Liver (tissue), 9 donors: ENCODE measurements around the gene TAF15. TPM values are rescaled to one million over a fixed set of nuclear protein-coding genes. Genes with fewer than 3 reads are reported as not detected.

Experiments used
- DNase-seq: peaks from one replicate; pipeline ENCODE4 v3.0.0-alpha.2; 2017; ENCODE audit warnings: low spot score
- H3K27ac ChIP-seq, 2 donors: one replicate each; pipeline ENCODE4 v1.7.0; 2013; ENCODE audit warnings: inconsistent platforms in 2 of 2, low read length in 2 of 2, control low read depth in 1 of 2, low read depth in 1 of 2, mild to moderate bottlenecking in 1 of 2
- H3K27me3 ChIP-seq, 4 donors: one replicate each; pipeline versions ENCODE4 v1.6.1 to v1.7.0; 2013; ENCODE audit warnings: low read length in 3 of 4, inconsistent platforms in 1 of 4, mild to moderate bottlenecking in 1 of 4, moderate library complexity in 1 of 4; ENCODE audit not compliant: control insufficient read depth in 4 of 4, insufficient read depth in 4 of 4
- H3K36me3 ChIP-seq, 4 donors: one replicate each; pipeline versions ENCODE4 v1.6.1 to v1.7.0; 2013; ENCODE audit warnings: low read length in 3 of 4, mild to moderate bottlenecking in 3 of 4, low read depth in 1 of 4, moderate library complexity in 1 of 4; ENCODE audit not compliant: control insufficient read depth in 4 of 4, insufficient read depth in 3 of 4
- H3K4me1 ChIP-seq, 4 donors: one replicate each; pipeline versions ENCODE4 v1.6.1 to v1.7.0; 2013; ENCODE audit warnings: low read length in 3 of 4, mild to moderate bottlenecking in 3 of 4, moderate library complexity in 1 of 4; ENCODE audit not compliant: control insufficient read depth in 4 of 4, insufficient read depth in 4 of 4
- H3K4me3 ChIP-seq, 3 donors: one replicate each; pipeline versions ENCODE4 v1.6.1 to v1.7.0; 2013; ENCODE audit warnings: low read length in 3 of 3, control low read depth in 1 of 3, low read depth in 1 of 3, mild to moderate bottlenecking in 1 of 3
- H3K9ac ChIP-seq, 2 donors: one replicate each; pipeline ENCODE4 v1.7.0; 2013; ENCODE audit warnings: low read length in 2 of 2, mild to moderate bottlenecking in 2 of 2, moderate library complexity in 2 of 2, control low read depth in 1 of 2, low read depth in 1 of 2
- H3K9me3 ChIP-seq, 4 donors: one replicate each; pipeline versions ENCODE4 v1.6.1 to v1.7.0; 2013; ENCODE audit warnings: low read length in 3 of 4; ENCODE audit not compliant: control insufficient read depth in 4 of 4
- CTCF ChIP-seq: fragments of 150-350 bp; IDR thresholded peaks from 2 replicates; pipeline ENCODE4 v1.5.1; 2017; ENCODE audit warnings: improper control_type of control experiment, low read depth, low read length; ENCODE audit not compliant: missing input control
- EGR1 ChIP-seq, 2 donors: IDR thresholded peaks; 2 replicates each; pipeline ENCODE4 v1.6.1; 2016 to 2018; ENCODE audit warnings: antibody characterized with exemption in 2 of 2, low read depth in 2 of 2
- FOXA1 ChIP-seq: IDR thresholded peaks from 2 replicates; pipeline ENCODE4 v1.6.1; 2016; ENCODE audit warnings: antibody characterized with exemption
- FOXA2 ChIP-seq: IDR thresholded peaks from 2 replicates; pipeline ENCODE4 v1.6.1; 2016; ENCODE audit warnings: antibody characterized with exemption
- GABPA ChIP-seq, 2 donors: IDR thresholded peaks in 1 of 2; conservative IDR thresholded peaks in 1 of 2; 2 replicates each; pipeline ENCODE4 v1.6.1; 2016; ENCODE audit warnings: antibody characterized with exemption in 2 of 2, mild to moderate bottlenecking in 1 of 2, moderate library complexity in 1 of 2
- HNF4A ChIP-seq, 2 donors: conservative IDR thresholded peaks; 2 replicates each; pipeline ENCODE4 v1.6.1; 2016; ENCODE audit warnings: antibody characterized with exemption in 2 of 2, mild to moderate bottlenecking in 2 of 2
- HNF4G ChIP-seq: IDR thresholded peaks from 2 replicates; pipeline ENCODE4 v1.6.1; 2016; ENCODE audit warnings: antibody characterized with exemption
- JUND ChIP-seq, 2 donors: IDR thresholded peaks; 2 replicates each; pipeline ENCODE4 v1.6.1; 2016; ENCODE audit warnings: antibody characterized with exemption in 2 of 2
- NR2F2 ChIP-seq: IDR thresholded peaks from 2 replicates; pipeline ENCODE4 v1.6.1; 2016; ENCODE audit warnings: antibody characterized with exemption
- RAD21 ChIP-seq, 2 donors: IDR thresholded peaks; 2 replicates each; pipeline ENCODE4 v1.6.1; 2016; ENCODE audit warnings: antibody characterized with exemption in 2 of 2, mild to moderate bottlenecking in 2 of 2
- REST ChIP-seq: IDR thresholded peaks from 2 replicates; pipeline ENCODE4 v1.6.1; 2016; ENCODE audit warnings: antibody characterized with exemption, mild to moderate bottlenecking
- RXRA ChIP-seq, 2 donors: IDR thresholded peaks; 2 replicates each; pipeline ENCODE4 v1.6.1; 2017 to 2018; ENCODE audit warnings: antibody characterized with exemption in 2 of 2, mild to moderate bottlenecking in 1 of 2
- SP1 ChIP-seq: IDR thresholded peaks from 2 replicates; pipeline ENCODE4 v1.6.1; 2018; ENCODE audit warnings: antibody characterized with exemption, mild to moderate bottlenecking
- TAF1 ChIP-seq: conservative IDR thresholded peaks from 2 replicates; pipeline ENCODE4 v1.6.1; 2016; ENCODE audit warnings: antibody characterized with exemption, mild to moderate bottlenecking
- YY1 ChIP-seq: IDR thresholded peaks from 2 replicates; pipeline ENCODE4 v1.6.1; 2016; ENCODE audit warnings: antibody characterized with exemption, mild to moderate bottlenecking
- WGBS: extraction: QIAGEN DNeasy Blood & Tissue Kit; methylation state at CpG from one replicate; pipeline ENCODE4 v1.1.7; 2013; 5-methylcytosine and 5-hydroxymethylcytosine counted together
- polyA plus RNA-seq, 2 donors: library from polyadenylated mRNA; stranded (reverse) in 1 of 2; unstranded in 1 of 2; fragments of 200-250 nt in 1 of 2; fragments of >200 nt in 1 of 2; fragmentation: Nextera tagmentation in 1 of 2; extraction: Ambion mirVana in 1 of 2; gene quantifications; one replicate each; pipeline versions ENCODE4 v1.2.1 to v1.2.3, GENCODE V29; 2013 to 2015
- total RNA-seq, 2 donors: library from RNA; depleted of rRNA; stranded (reverse); fragments of >200 nt; gene quantifications; one replicate each; pipeline ENCODE4 v1.2.3, GENCODE V29; 2014
- TF ChIP-seq, protein P1 (sequence below): IDR thresholded peaks from 2 replicates; pipeline ENCODE4 v1.6.1; 2016; ENCODE audit warnings: antibody characterized with exemption
- TF ChIP-seq, protein P2 (sequence below): IDR thresholded peaks from 2 replicates; pipeline ENCODE4 v1.6.1; 2016; ENCODE audit warnings: antibody characterized with exemption
- TF ChIP-seq, protein P3 (sequence below): IDR thresholded peaks from 2 replicates; pipeline ENCODE4 v1.6.1; 2016; ENCODE audit warnings: antibody characterized with exemption
- donor health status: healthy.
- donor health status: healthy.
- donor health status: healthy.
- donor health status: healthy.
- donor health status: healthy.

TAF15 gene
- total and polyA plus RNA-seq, 4 donors, result 13.5 to 75.0 (median 67.6) TPM

GRCh38 chr17:35764123-35764991, 44.9 kb upstream of the TAF15 start:
- H3K9ac ChIP-seq, result peak overlapping the region in 1 of 2 donors; percentile 21
- TF ChIP-seq FOXA1 (peak; percentile 19), EGR1 (IDR thresholded peaks at IDR 0.05; ENCODE audit: low read depth in 2 of 2) (no peak), GABPA (IDR thresholded peaks at IDR 0.05 in 1 of 2, conservative IDR thresholded peaks at IDR 0.05 in 1 of 2) (no peak), NR2F2 (no peak), FOXA2 (no peak), SP1 (peak; percentile 35), REST (no peak), CTCF (peak; percentile 96), YY1 (no peak), HNF4G (no peak), RAD21 (IDR thresholded peaks at IDR 0.05) (peak; percentile 85 to 91), HNF4A (conservative IDR thresholded peaks at IDR 0.05) (peak in 1 of 2 donors; percentile 18), JUND (IDR thresholded peaks at IDR 0.05) (no peak), RXRA (IDR thresholded peaks at IDR 0.05) (no peak), TAF1 (no peak)
- TF ChIP-seq, protein P1, sequence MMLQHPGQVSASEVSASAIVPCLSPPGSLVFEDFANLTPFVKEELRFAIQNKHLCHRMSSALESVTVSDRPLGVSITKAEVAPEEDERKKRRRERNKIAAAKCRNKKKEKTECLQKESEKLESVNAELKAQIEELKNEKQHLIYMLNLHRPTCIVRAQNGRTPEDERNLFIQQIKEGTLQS, result no peak
- TF ChIP-seq, protein P2, sequence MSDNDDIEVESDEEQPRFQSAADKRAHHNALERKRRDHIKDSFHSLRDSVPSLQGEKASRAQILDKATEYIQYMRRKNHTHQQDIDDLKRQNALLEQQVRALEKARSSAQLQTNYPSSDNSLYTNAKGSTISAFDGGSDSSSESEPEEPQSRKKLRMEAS, result no peak
- TF ChIP-seq, protein P3, sequence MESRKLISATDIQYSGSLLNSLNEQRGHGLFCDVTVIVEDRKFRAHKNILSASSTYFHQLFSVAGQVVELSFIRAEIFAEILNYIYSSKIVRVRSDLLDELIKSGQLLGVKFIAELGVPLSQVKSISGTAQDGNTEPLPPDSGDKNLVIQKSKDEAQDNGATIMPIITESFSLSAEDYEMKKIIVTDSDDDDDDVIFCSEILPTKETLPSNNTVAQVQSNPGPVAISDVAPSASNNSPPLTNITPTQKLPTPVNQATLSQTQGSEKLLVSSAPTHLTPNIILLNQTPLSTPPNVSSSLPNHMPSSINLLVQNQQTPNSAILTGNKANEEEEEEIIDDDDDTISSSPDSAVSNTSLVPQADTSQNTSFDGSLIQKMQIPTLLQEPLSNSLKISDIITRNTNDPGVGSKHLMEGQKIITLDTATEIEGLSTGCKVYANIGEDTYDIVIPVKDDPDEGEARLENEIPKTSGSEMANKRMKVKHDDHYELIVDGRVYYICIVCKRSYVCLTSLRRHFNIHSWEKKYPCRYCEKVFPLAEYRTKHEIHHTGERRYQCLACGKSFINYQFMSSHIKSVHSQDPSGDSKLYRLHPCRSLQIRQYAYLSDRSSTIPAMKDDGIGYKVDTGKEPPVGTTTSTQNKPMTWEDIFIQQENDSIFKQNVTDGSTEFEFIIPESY, result no peak
- peak overlapping the region in 2 of 3 donors; percentile 53 to 57 for H3K4me3 ChIP-seq
- peaks cover 2 to 12% (median 6%) of the 10 kb centered on the region in 4 donors for H3K4me1 ChIP-seq
- 7% methylated on average over 75 of the region's 75 CpGs for WGBS
- no peak overlapping the region for H3K27ac ChIP-seq
- DNase-seq, result peak; percentile 90
- H3K9me3 ChIP-seq, result no peaks in the 10 kb centered on the region
- H3K27me3 ChIP-seq, result no peaks in the 10 kb centered on the region
- no peaks in the 10 kb centered on the region for H3K36me3 ChIP-seq
